B cell (primary cell): ENCODE measurements around the gene NLRC5.

Experiments used
- EZH2 ChIP-seq: IDR thresholded peaks from 2 replicates; pipeline ENCODE4 v1.6.1; 2012; ENCODE audit warnings: borderline replicate concordance, low read depth, mild to moderate bottlenecking, moderate library complexity, low read length; ENCODE audit not compliant: insufficient read depth, poor library complexity, severe bottlenecking
- TF ChIP-seq, protein P1 (sequence below): fragments of 200-600 bp; IDR thresholded peaks from one replicate; pipeline ENCODE4 v1.8.0; 2022; ENCODE audit warnings: antibody characterized with exemption, mild to moderate bottlenecking

DNA sequence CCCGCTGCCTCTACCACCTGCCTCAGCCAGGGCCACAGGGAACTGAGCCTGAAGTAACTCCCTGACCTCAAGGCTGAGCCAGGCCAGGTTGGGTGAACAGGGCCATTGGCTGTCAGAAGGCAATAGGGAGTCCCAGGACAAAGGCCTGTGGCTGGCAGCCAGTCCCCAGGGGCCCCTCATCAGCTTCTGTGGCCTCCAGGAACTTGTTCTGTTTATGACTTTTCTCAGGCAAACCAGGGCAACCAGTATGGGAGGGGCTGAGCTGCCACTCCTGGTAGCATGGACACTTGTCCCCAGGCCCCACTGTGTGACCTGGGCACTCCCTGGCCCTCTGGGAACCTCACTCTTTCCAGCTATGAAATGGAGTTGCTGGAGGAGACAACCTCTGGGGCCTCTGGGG lies 143.1 kb downstream of the NLRC5 start:
- TF ChIP-seq, protein P1, sequence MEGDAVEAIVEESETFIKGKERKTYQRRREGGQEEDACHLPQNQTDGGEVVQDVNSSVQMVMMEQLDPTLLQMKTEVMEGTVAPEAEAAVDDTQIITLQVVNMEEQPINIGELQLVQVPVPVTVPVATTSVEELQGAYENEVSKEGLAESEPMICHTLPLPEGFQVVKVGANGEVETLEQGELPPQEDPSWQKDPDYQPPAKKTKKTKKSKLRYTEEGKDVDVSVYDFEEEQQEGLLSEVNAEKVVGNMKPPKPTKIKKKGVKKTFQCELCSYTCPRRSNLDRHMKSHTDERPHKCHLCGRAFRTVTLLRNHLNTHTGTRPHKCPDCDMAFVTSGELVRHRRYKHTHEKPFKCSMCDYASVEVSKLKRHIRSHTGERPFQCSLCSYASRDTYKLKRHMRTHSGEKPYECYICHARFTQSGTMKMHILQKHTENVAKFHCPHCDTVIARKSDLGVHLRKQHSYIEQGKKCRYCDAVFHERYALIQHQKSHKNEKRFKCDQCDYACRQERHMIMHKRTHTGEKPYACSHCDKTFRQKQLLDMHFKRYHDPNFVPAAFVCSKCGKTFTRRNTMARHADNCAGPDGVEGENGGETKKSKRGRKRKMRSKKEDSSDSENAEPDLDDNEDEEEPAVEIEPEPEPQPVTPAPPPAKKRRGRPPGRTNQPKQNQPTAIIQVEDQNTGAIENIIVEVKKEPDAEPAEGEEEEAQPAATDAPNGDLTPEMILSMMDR, result no peak
- no peak for TF ChIP-seq EZH2
